ENCODE results near the gene SPACDR. TPM values are rescaled to one million over a fixed set of nuclear protein-coding genes. Genes with fewer than 3 reads are reported as not detected.

The SPACDR gene
- total RNA-seq, 1 donor from 2014 or later = not detected

DNA sequence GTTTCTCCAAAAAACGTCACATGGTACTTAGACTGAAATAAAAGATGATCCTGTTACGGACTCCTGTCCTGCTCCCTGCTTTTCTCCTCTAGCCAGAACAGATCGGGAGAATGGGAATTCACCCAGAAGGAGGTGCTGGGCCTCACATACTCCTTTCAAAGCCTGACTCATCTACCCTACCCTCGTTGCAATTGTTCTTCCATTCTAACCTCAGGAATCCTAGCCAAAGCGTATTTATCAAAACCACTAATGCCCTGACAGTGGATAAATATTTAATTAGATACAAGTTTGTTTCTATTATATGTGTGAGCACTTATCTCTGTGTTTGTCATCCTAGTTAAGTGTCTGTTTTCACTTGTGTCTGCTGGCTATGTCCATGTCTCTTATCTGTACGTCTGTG, 57.3 kb downstream of the SPACDR start:
- Histone ChIP-seq H3K9ac (no peak overlapping the region), H3K4me1 (no peaks in the 10 kb centered on the region), H3K27me3 (peaks cover 24% of the 10 kb centered on the region), H3K36me3 (no peaks in the 10 kb centered on the region), H2AFZ (replicated peaks) (no peak overlapping the region), H3K79me2 (ENCODE audit: low read depth) (no peaks in the 10 kb centered on the region), H3K9me3 (ENCODE audit: low read depth) (no peaks in the 10 kb centered on the region), H3K27ac (no peak overlapping the region), H3K4me2 (no peak overlapping the region), H4K20me1 (ENCODE audit: low read depth) (no peaks in the 10 kb centered on the region), H3F3A (ENCODE audit: low read depth) (no peaks in the 10 kb centered on the region), H3K4me3 (no peak overlapping the region)
- Mint-ChIP-seq H3K27ac (no peak overlapping the region), H3K36me3 (no peaks in the 10 kb centered on the region), H3K9me3 (no peaks in the 10 kb centered on the region), H3K27me3 (ENCODE audit: insufficient read depth, low read depth) (peaks cover 3% of the 10 kb centered on the region), H3K4me3 (no peak overlapping the region), H3K4me1 (peaks cover 10% of the 10 kb centered on the region)
- DNase-seq (ENCODE audit: low spot score) = no peak
- TF ChIP-seq EZH2phosphoT487 (IDR thresholded peaks at IDR 0.05) (no peak), CTCF (IDR thresholded peaks at IDR 0.05) (no peak), EZH2 (IDR thresholded peaks at IDR 0.05) (no peak)

Other genes starting within 250 kb of the SPACDR start
- not detected in 2 replicates for gene PVRIG, start 244.3 kb downstream of the SPACDR start, total RNA-seq (ENCODE audit: low replicate concordance)
- gene SPDYE3, start 156.6 kb downstream of the SPACDR start, total RNA-seq (ENCODE audit: low replicate concordance) = not detected in 2 replicates
- gene PILRB, start 106.1 kb downstream of the SPACDR start, total RNA-seq (ENCODE audit: low replicate concordance) = 19.3 and 43.6 TPM in 2 replicates
- 0.68 and 6.7 TPM in 2 replicates for gene PILRA, start 90.8 kb downstream of the SPACDR start, total RNA-seq (ENCODE audit: low replicate concordance)
- 1.4 and 1.8 TPM in 2 replicates for gene ZCWPW1, start 35.6 kb downstream of the SPACDR start, total RNA-seq (ENCODE audit: low replicate concordance)
- gene MEPCE, start 34.4 kb downstream of the SPACDR start, total RNA-seq (ENCODE audit: low replicate concordance) = 16.4 and 42.6 TPM in 2 replicates
- gene PPP1R35, start 27.8 kb downstream of the SPACDR start, total RNA-seq (ENCODE audit: low replicate concordance) = 7.3 and 33.0 TPM in 2 replicates
- gene TSC22D4, start 15.0 kb upstream of the SPACDR start, total RNA-seq (ENCODE audit: low replicate concordance) = 11.0 and 17.6 TPM in 2 replicates
- gene NYAP1, start 19.7 kb upstream of the SPACDR start, total RNA-seq (ENCODE audit: low replicate concordance) = 1.2 and 6.7 TPM in 2 replicates
- gene AGFG2, start 74.9 kb upstream of the SPACDR start, total RNA-seq (ENCODE audit: low replicate concordance) = 1.2 and 5.6 TPM in 2 replicates
- gene SAP25, start 109.6 kb upstream of the SPACDR start, total RNA-seq (ENCODE audit: low replicate concordance) = 1.5 TPM in 1 of 2 replicates, not detected in the other
- 4.5 and 55.9 TPM in 2 replicates for gene LRCH4, start 121.9 kb upstream of the SPACDR start, total RNA-seq (ENCODE audit: low replicate concordance)
- 1.2 and 2.5 TPM in 2 replicates for gene FBXO24, start 122.1 kb upstream of the SPACDR start, total RNA-seq (ENCODE audit: low replicate concordance)
- 6.6 and 8.5 TPM in 2 replicates for gene PCOLCE, start 138.1 kb upstream of the SPACDR start, total RNA-seq (ENCODE audit: low replicate concordance)
- gene MOSPD3, start 148.3 kb upstream of the SPACDR start, total RNA-seq (ENCODE audit: low replicate concordance) = 3.0 and 11.5 TPM in 2 replicates
- 0.34 and 1.9 TPM in 2 replicates for gene TFR2, start 177.3 kb upstream of the SPACDR start, total RNA-seq (ENCODE audit: low replicate concordance)
- gene ACTL6B, start 192.2 kb upstream of the SPACDR start, total RNA-seq (ENCODE audit: low replicate concordance) = not detected in 2 replicates
- 54.3 and 110 TPM in 2 replicates for gene GNB2, start 209.5 kb upstream of the SPACDR start, total RNA-seq (ENCODE audit: low replicate concordance)
- 24.2 and 64.5 TPM in 2 replicates for gene GIGYF1, start 230.0 kb upstream of the SPACDR start, total RNA-seq (ENCODE audit: low replicate concordance)
- 19.4 and 55.1 TPM in 2 replicates for gene POP7, start 241.9 kb upstream of the SPACDR start, total RNA-seq (ENCODE audit: low replicate concordance)

All from neural progenitor cell (in vitro differentiated cells).